Measurements from ENCODE around the gene TM7SF2. TPM values are rescaled to one million over a fixed set of nuclear protein-coding genes. Genes with fewer than 3 reads are reported as not detected.

TM7SF2 gene
- total and polyA plus RNA-seq, 12 donors, result 18.5 to 87.8 (median 69.5) TPM

- 61 to 69% methylated on average over 4 of the region's 4 CpGs for WGBS, 2 donors
- peaks cover 0 to 2% (median 0%) of the 10 kb centered on the region in 7 donors for H3K27me3 ChIP-seq
- H3K4me3 ChIP-seq, result no peak overlapping the region
- H3K9me3 ChIP-seq, result no peaks in the 10 kb centered on the region
- H3K36me3 ChIP-seq, result no peaks in the 10 kb centered on the region
- no peaks in the 10 kb centered on the region for H3K4me1 ChIP-seq
- intact Hi-C loops (cut with DNase I), result no loop called here
- ATAC-seq (peak in 1 of 8 donors; percentile 44), DNase-seq (no peak)
- TF ChIP-seq CTCF (IDR thresholded peaks at IDR 0.05), result no peak
- H3K27ac ChIP-seq, result no peak overlapping the region
These were observed 39.6 kb upstream of the TM7SF2 start for GRCh38 chr11:65071907-65072630.

- H3K27ac ChIP-seq, result no peak overlapping the region
- DNase-seq (no peak), ATAC-seq (no peak)
- WGBS, 2 donors, result 71 to 88% methylated on average over 1 of the region's 1 CpG
- no peaks in the 10 kb centered on the region for H3K4me1 ChIP-seq
- H3K36me3 ChIP-seq, result no peaks in the 10 kb centered on the region
- no peaks in the 10 kb centered on the region for H3K27me3 ChIP-seq
- no peak for TF ChIP-seq CTCF (IDR thresholded peaks at IDR 0.05)
- H3K4me3 ChIP-seq, result no peak overlapping the region
- H3K9me3 ChIP-seq, result no peaks in the 10 kb centered on the region
- intact Hi-C loops (cut with DNase I), result no loop called here
These were observed 39.1 kb upstream of the TM7SF2 start for GRCh38 chr11:65072631-65072966.

- TF ChIP-seq CTCF (IDR thresholded peaks at IDR 0.05), result no peak
- Histone ChIP-seq H3K4me3 (no peak overlapping the region), H3K4me1 (peaks cover 0 to 10% (median 0%) of the 10 kb centered on the region in 9 donors), H3K36me3 (peaks cover 0 to 16% (median 0%) of the 10 kb centered on the region in 9 donors), H3K27me3 (no peaks in the 10 kb centered on the region), H3K9me3 (no peaks in the 10 kb centered on the region), H3K27ac (no peak overlapping the region)
- WGBS, 2 donors, result 82 to 84% methylated on average over 4 of the region's 4 CpGs
- no peak for ATAC-seq
- no peak for DNase-seq
- intact Hi-C loops (cut with DNase I), result no loop called here
These were observed 34.2 kb upstream of the TM7SF2 start for GRCh38 chr11:65077451-65077850.

GRCh38 chr11:65078151-65078550, 33.5 kb upstream of the TM7SF2 start:
- Histone ChIP-seq H3K27ac (no peak overlapping the region), H3K9me3 (no peaks in the 10 kb centered on the region), H3K4me3 (no peak overlapping the region), H3K4me1 (peaks cover 0 to 15% (median under 1%) of the 10 kb centered on the region in 9 donors), H3K36me3 (peaks cover 0 to 16% (median 0%) of the 10 kb centered on the region in 9 donors), H3K27me3 (no peaks in the 10 kb centered on the region)
- intact Hi-C loops (cut with DNase I), result no loop called here
- TF ChIP-seq CTCF (IDR thresholded peaks at IDR 0.05), result peak in 8 of 9 donors; percentile 34 to 64 (median 46)
- WGBS, 2 donors, result 64 to 70% methylated on average over 3 of the region's 3 CpGs
- DNase-seq (peak in 1 of 2 donors; percentile 34), ATAC-seq (peak in 3 of 8 donors; percentile 38 to 62 (median 40))
